ENCODE results near the gene FCMR. TPM values are rescaled to one million over a fixed set of nuclear protein-coding genes. Genes with fewer than 3 reads are reported as not detected.

The FCMR gene
- total and polyA plus RNA-seq, 10 of the 15 experiments (the other 5 are each of a cell fraction or from before 2014, with no cell fraction given) = 79.7 to 245 (median 123) TPM

- TF ChIP-seq CTCF (IDR thresholded peaks at IDR 0.05 in 2 of 3, conservative IDR thresholded peaks at IDR 0.05 in 1 of 3; ENCODE audit: control insufficient read depth in 2 of 3, extremely low read depth in 1 of 3, insufficient read depth in 1 of 3, low read depth in 3 of 3, low read length in 3 of 3) (no peak), TAF1 (IDR thresholded peaks at IDR 0.05; ENCODE audit: borderline replicate concordance, low read depth, low read length) (peak; percentile 51; the same call in 1 of the 2 replicates), REST (IDR thresholded peaks at IDR 0.05; ENCODE audit: low read depth, low read length) (no peak), ZBED1 (IDR thresholded peaks at IDR 0.05; ENCODE audit: borderline replicate concordance) (0 out of 2 replicates have a peak, but pooled peaks have one; percentile 95), NFIC (IDR thresholded peaks at IDR 0.05; ENCODE audit: low read depth, low read length) (no peak), STAT3 (IDR thresholded peaks at IDR 0.05; ENCODE audit: low read depth, low read length) (peak; percentile 79; the same call in 1 of the 2 replicates), POLR2AphosphoS2 (IDR thresholded peaks at IDR 0.05; ENCODE audit: low read depth, low read length) (0 out of 2 replicates have a peak, but pooled peaks have one; percentile 51), SKIL (IDR thresholded peaks at IDR 0.05; ENCODE audit: low read depth, poor library complexity, severe bottlenecking) (peak; percentile 90), ELK1 (IDR thresholded peaks at IDR 0.05; ENCODE audit: low read depth, low read length) (peak; percentile 68; the same call in 1 of the 2 replicates), ZNF687 (IDR thresholded peaks at IDR 0.05) (peak; percentile 92), SMAD1 (IDR thresholded peaks at IDR 0.05; ENCODE audit: low read depth, partially characterized antibody) (peak; percentile 88), SREBF1 (IDR thresholded peaks at IDR 0.05; ENCODE audit: low read length) (no peak), BMI1 (IDR thresholded peaks at IDR 0.05; ENCODE audit: borderline replicate concordance) (no peak; the same call in 1 of the 2 replicates), PAX5 (IDR thresholded peaks at IDR 0.05; ENCODE audit: borderline replicate concordance, low read depth, low read length) (peak; percentile 96), DPF2 (IDR thresholded peaks at IDR 0.05) (peak; percentile 88), TARDBP (IDR thresholded peaks at IDR 0.05; ENCODE audit: borderline replicate concordance) (no peak; the same call in 1 of the 2 replicates)
Measured at GRCh38 chr1:206930210-206930798, 8.6 kb upstream of the FCMR start (continued).

Measured in GM12878 (cell line).